Prostate gland (tissue), 1 donor: ENCODE measurements around the gene ADAM22.

Experiments
- POLR2A ChIP-seq: fragments of 450-650 bp; IDR thresholded peaks from one replicate; pipeline ENCODE4 v1.6.1; 2016; ENCODE audit warnings: antibody characterized with exemption, mild to moderate bottlenecking
- POLR2AphosphoS5 ChIP-seq: sonication (generic); formaldehyde crosslinking; IDR thresholded peaks from one replicate; pipeline ENCODE4 v1.6.1; 2017; ENCODE audit warnings: antibody characterized with exemption

DNA sequence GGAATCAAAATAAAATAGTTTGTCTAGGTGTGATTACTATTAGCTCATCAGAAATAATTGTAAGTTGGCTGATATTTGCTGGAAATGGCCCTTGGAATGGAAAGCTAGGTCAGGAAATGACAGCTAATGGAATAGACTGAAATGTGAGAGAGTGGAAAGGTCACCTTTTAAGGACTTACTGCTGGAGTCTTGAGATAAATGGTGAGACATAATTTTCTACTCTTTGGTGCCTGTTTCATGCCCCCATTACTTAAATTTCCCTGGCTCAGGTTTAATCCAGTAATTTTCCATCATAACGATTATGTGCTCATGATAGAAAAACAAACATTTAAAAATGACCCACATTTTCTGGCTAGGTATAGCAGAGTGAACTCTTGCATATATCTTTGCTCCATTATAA, 123.6 kb downstream of the ADAM22 start:
- TF ChIP-seq POLR2AphosphoS5, result no peak
- TF ChIP-seq POLR2A, result no peak
